Sigmoid colon (tissue), 4 donors: ENCODE data around the gene PPP2CA.
A peak's percentile ranks its signal among the peaks of the same experiment; 100 is the strongest.

ENCODE experiments used
- CTCF ChIP-seq, 4 experiments: fragments of 450-650 bp in 3 of 4; fragments of 200-600 bp in 1 of 4; IDR thresholded peaks; one replicate each; pipeline ENCODE4 v1.5.1; 2016 to 2019; ENCODE audit warnings: antibody characterized with exemption in 4 of 4, mild to moderate bottlenecking in 3 of 4, moderate library complexity in 2 of 4
- POLR2AphosphoS5 ChIP-seq, 4 donors: sonication (generic); formaldehyde crosslinking; IDR thresholded peaks; one replicate each; pipeline ENCODE4 v1.6.1; 2017; ENCODE audit warnings: antibody characterized with exemption in 4 of 4

- TF ChIP-seq CTCF (IDR thresholded peaks at IDR 0.05) (no peak), POLR2AphosphoS5 (IDR thresholded peaks at IDR 0.05) (peak; percentile 98 to 100 (median 100))
These were observed 49.1 kb downstream of the PPP2CA start, which contains the start of gene SKP1 for GRCh38 chr5:134176511-134177368.
